ENCODE results near the gene FOXN3.

- TF ChIP-seq CTCF (IDR thresholded peaks at IDR 0.05; ENCODE audit: low read depth, low read length) (no peak), EZH2phosphoT487 (IDR thresholded peaks at IDR 0.05; ENCODE audit: low read depth) (no peak)
Measured at GRCh38 chr14:89185919-89186855, 230.8 kb downstream of the FOXN3 start.

Data from OCI-LY3 (cell line).